Naive thymus-derived CD4-positive, alpha-beta T cell (primary cell): ENCODE data around the gene NAP1L2. TPM values are rescaled to one million over a fixed set of nuclear protein-coding genes. Genes with fewer than 3 reads are reported as not detected.
"Not testable (repeated sequence)": the region's sequence is repeated elsewhere in the genome, so short reads cannot be mapped to it uniquely, and the experiment has no call there.

Experiments used
- ATAC-seq: fragments of 150-1000 bp; cut with Tn5 transposase; 2 replicates; pipeline ENCODE4 v1.10.0; 2021; ENCODE audit warnings: mild to moderate bottlenecking, moderate library complexity
- CTCF ChIA-PET: fragments of 350-600 bp; sonication (Branson Sonifier 250); formaldehyde crosslinking; loops from one replicate; lab custom pipeline; 2021; ENCODE audit warnings: antibody characterized with exemption; lab: Charles Lee
- POLR2A ChIA-PET: fragments of 350-600 bp; sonication (Branson Sonifier 250); formaldehyde crosslinking; loops from one replicate; lab custom pipeline; 2021; ENCODE audit warnings: antibody characterized with exemption, inconsistent platforms; lab: Charles Lee
- DNase-seq, 9 donors: peaks; one replicate each; pipeline versions ENCODE4 v3.0.0 to v3.0.0-alpha.2; 2020 to 2022; ENCODE audit warnings: mixed read lengths in 1 of 9
- H3K27ac ChIP-seq: one replicate; pipeline ENCODE4 v1.7.0; 2013; ENCODE audit warnings: mild to moderate bottlenecking, low read depth, low read length, moderate library complexity
- H3K27me3 ChIP-seq, 2 donors: one replicate each; pipeline ENCODE4 v1.7.0; 2013; ENCODE audit warnings: low read length in 2 of 2, mild to moderate bottlenecking in 2 of 2, moderate library complexity in 2 of 2; ENCODE audit not compliant: control insufficient read depth in 2 of 2, insufficient read depth in 2 of 2
- H3K36me3 ChIP-seq, 3 experiments: 1 replicate in 2 of 3; 2 replicates in 1 of 3; pipeline ENCODE4 v1.7.0; 2013; ENCODE audit warnings: low read length in 3 of 3, mild to moderate bottlenecking in 3 of 3, moderate library complexity in 1 of 3; ENCODE audit not compliant: insufficient read depth in 3 of 3, control insufficient read depth in 2 of 3
- H3K4me1 ChIP-seq, 2 donors: one replicate each; pipeline ENCODE4 v1.7.0; 2013; ENCODE audit warnings: low read length in 2 of 2, mild to moderate bottlenecking in 2 of 2, moderate library complexity in 1 of 2; ENCODE audit not compliant: control insufficient read depth in 2 of 2, insufficient read depth in 2 of 2
- H3K4me3 ChIP-seq: 2 replicates; pipeline ENCODE4 v1.7.0; 2013; ENCODE audit warnings: mild to moderate bottlenecking, low read length
- H3K9me3 ChIP-seq, 3 experiments: 1 replicate in 2 of 3; 2 replicates in 1 of 3; pipeline ENCODE4 v1.7.0; 2013; ENCODE audit warnings: low read length in 3 of 3; ENCODE audit not compliant: control insufficient read depth in 2 of 3
- H3K27ac Mint-ChIP-seq, 9 donors: one replicate each; pipeline ENCODE4 v1.8.0; 2020 to 2022; ENCODE audit warnings: mixed read lengths in 9 of 9, mild to moderate bottlenecking in 8 of 9, moderate library complexity in 5 of 9, inconsistent platforms in 2 of 9
- H3K27me3 Mint-ChIP-seq, 5 donors: one replicate each; pipeline ENCODE4 v1.8.0; 2021 to 2022; ENCODE audit warnings: mixed read lengths in 5 of 5, mild to moderate bottlenecking in 1 of 5
- H3K36me3 Mint-ChIP-seq, 5 donors: one replicate each; pipeline ENCODE4 v1.8.0; 2020 to 2022; ENCODE audit warnings: mixed read lengths in 5 of 5, mild to moderate bottlenecking in 3 of 5, inconsistent platforms in 1 of 5
- H3K4me1 Mint-ChIP-seq, 7 donors: one replicate each; pipeline ENCODE4 v1.8.0; 2020 to 2022; ENCODE audit warnings: mixed read lengths in 7 of 7, mild to moderate bottlenecking in 3 of 7, inconsistent platforms in 1 of 7
- H3K4me3 Mint-ChIP-seq, 10 donors: one replicate each; pipeline ENCODE4 v1.8.0; 2020 to 2022; ENCODE audit warnings: mild to moderate bottlenecking in 10 of 10, mixed read lengths in 10 of 10, moderate library complexity in 6 of 10, inconsistent platforms in 2 of 10
- H3K9me3 Mint-ChIP-seq, 11 donors: one replicate each; pipeline ENCODE4 v1.8.0; 2020 to 2022; ENCODE audit warnings: mixed read lengths in 11 of 11, mild to moderate bottlenecking in 4 of 11, inconsistent platforms in 1 of 11, moderate library complexity in 1 of 11
- intact Hi-C, 2 donors: fragments of 100-400 bp; cut with micrococcal nuclease; formaldehyde crosslinking; loops; one replicate each; pipeline ENCODE4 v1.15.1; 2023
- polyA plus RNA-seq, 2 donors: library from polyadenylated mRNA; unstranded; fragments of 300-500 nt; fragmentation: Illumina TruSeq; gene quantifications; one replicate each; pipeline ENCODE4 v1.2.3, GENCODE V29; 2021
- total RNA-seq, 6 experiments: library from RNA in 5 of 6; stranded (reverse) in 5 of 6; gene quantifications; 1 replicate in 5 of 6; 2 replicates in 1 of 6; pipeline ENCODE4 v1.2.3 and lab custom pipeline; 2021 to 2026

Gene NAP1L2
- total and polyA plus RNA-seq, 7 experiments from 2014 or later: 1.8 to 17.4 (median 2.8) TPM

DNA sequence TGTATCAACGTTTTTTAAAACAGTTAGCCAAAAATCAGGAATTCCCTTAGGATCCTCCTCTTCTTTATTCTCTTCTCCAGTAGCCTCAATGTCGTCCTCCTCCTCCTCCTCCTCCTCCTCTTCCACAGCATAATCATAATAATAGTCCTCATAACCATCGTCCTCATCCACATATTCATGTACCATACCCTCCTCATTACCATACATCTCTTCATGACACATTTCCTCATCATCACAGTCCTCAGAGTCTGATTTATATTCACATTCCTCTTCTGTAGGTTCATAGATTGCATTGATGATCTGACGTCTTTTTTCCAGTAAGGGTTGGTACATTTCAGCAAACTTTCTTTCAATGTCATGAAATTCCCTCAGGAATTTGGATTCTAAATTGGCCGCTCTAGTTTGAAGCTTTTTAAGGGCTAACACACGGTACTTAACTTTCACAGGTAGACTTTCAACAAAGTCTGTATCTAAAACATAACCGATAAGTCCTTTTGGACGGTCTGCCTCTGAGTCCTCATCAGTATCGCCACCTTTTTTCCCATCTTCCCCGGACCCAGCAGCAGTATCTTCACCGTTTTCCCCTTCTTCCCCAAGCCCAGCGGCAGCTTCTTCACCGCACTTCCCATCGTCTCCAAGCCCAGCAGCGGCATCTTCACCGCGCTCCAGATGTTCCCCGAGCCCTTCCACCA is 771 bp downstream of the NAP1L2 start:
- H3K27me3 ChIP-seq: no peaks in the 10 kb centered on the region
- no peaks in the 10 kb centered on the region for H3K4me1 ChIP-seq
- Mint-ChIP-seq H3K36me3 (peaks cover 0 to 9% (median 0%) of the 10 kb centered on the region in 5 donors), H3K4me1 (peaks cover 5 to 26% (median 14%) of the 10 kb centered on the region in 7 donors), H3K27me3 (peaks cover 0 to 11% (median 4%) of the 10 kb centered on the region in 5 donors), H3K4me3 (peak overlapping the region; percentile 87 to 95 (median 90)), H3K27ac (peak overlapping the region; percentile 33 to 94 (median 87)), H3K9me3 (peaks cover 0 to 9% (median 0%) of the 10 kb centered on the region in 11 donors)
- peak overlapping the region; percentile 77 for H3K4me3 ChIP-seq
- H3K36me3 ChIP-seq: no peaks in the 10 kb centered on the region
- H3K9me3 ChIP-seq: no peaks in the 10 kb centered on the region
- DNase-seq (no peak), ATAC-seq (no peak)
- intact Hi-C loops: loop anchor here in 1 of 2 donors (2.0 to 5.0 kb wide), 3 partner anchors 349 to 1401 kb away; partner anchors contain the start of genes CHIC1 and RLIM
- peak overlapping the region; percentile 74 for H3K27ac ChIP-seq
- POLR2A ChIA-PET: interaction anchor here (1.2 kb wide), 1 partner anchor 13 kb away, joined by 3 read pairs; no protein-coding TSS in a partner anchor
- CTCF ChIA-PET: no interaction called here

DNA sequence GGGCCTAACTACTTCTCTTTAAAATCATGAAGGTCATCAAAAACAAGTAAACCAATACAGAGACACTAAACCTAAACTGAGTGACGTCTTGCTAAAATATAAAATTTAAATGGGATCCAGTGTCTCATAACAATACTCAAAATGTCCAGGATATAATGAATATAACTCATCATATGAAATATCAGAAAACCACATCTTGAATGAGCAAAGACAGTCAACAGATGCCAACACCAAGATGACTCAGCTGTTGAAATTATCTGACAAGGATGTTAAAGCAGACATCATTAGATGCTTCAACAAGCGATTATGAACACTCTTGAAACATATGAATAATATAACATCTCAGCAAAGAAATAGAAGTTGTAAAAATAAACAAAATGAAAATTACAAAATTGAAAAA is 8.3 kb downstream of the NAP1L2 start:
- H3K9me3 ChIP-seq: no peaks in the 10 kb centered on the region
- H3K4me1 Mint-ChIP-seq: no peaks in the 10 kb centered on the region
- peaks cover 0 to 23% (median 4%) of the 10 kb centered on the region in 11 donors for H3K9me3 Mint-ChIP-seq
- no peaks in the 10 kb centered on the region for H3K27me3 ChIP-seq
- ATAC-seq (no peak), DNase-seq (no peak)
- no peak overlapping the region for H3K4me3 Mint-ChIP-seq
- intact Hi-C loops: no loop called here
- H3K27me3 Mint-ChIP-seq: no peaks in the 10 kb centered on the region
- H3K27ac ChIP-seq: no peak overlapping the region
- ChIA-PET POLR2A (no interaction called here), CTCF (no interaction called here)
- no peaks in the 10 kb centered on the region for H3K36me3 ChIP-seq
- no peak overlapping the region for H3K4me3 ChIP-seq
- H3K27ac Mint-ChIP-seq: no peak overlapping the region
- no peaks in the 10 kb centered on the region for H3K36me3 Mint-ChIP-seq
- H3K4me1 ChIP-seq: no peaks in the 10 kb centered on the region

DNA sequence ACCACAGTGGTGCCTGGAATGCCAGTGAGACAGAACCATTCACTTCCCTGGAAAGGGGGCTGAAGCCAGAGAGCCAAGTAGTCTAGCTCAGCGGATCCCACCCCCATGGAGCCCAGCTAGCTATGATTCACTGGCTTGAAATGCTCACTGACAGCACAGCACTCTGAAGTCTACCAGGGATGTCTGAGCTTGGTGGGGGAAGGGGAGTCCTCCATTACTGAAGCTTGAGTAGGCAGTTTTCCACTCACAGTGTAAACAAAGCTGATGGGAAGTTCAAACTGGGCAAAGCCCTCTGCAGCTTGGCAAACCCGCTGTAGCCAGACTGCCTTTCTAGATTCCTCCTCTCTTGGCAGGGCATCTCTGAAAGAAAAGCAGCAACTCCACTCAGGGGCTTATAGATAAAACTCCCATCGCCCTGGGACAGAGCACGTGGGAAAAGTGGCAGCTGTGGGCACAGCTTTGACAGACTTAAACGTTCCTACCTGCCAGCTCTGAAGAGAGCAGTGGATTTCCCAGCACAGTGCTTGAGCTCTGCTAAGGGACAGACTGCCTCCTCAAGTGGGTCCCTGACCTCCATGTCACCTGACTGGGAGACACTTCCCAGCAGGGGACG is 32.0 kb downstream of the NAP1L2 start:
- no peaks in the 10 kb centered on the region for H3K4me1 ChIP-seq
- H3K36me3 ChIP-seq: no peaks in the 10 kb centered on the region
- intact Hi-C loops: no loop called here
- ChIA-PET POLR2A (no interaction called here), CTCF (no interaction called here)
- H3K4me1 Mint-ChIP-seq: no peaks in the 10 kb centered on the region
- no peaks in the 10 kb centered on the region for H3K27me3 ChIP-seq
- no peak overlapping the region for H3K27ac Mint-ChIP-seq
- no peak overlapping the region for H3K4me3 ChIP-seq
- H3K36me3 Mint-ChIP-seq: no peaks in the 10 kb centered on the region
- no peak overlapping the region for H3K4me3 Mint-ChIP-seq
- H3K9me3 ChIP-seq: no peaks in the 10 kb centered on the region
- DNase-seq: no peak
- H3K9me3 Mint-ChIP-seq: peaks cover 0 to 14% (median 4%) of the 10 kb centered on the region in 11 donors
- H3K27ac ChIP-seq: no peak overlapping the region
- ATAC-seq: no peak
- peaks cover 0 to 21% (median 7%) of the 10 kb centered on the region in 5 donors for H3K27me3 Mint-ChIP-seq

DNA sequence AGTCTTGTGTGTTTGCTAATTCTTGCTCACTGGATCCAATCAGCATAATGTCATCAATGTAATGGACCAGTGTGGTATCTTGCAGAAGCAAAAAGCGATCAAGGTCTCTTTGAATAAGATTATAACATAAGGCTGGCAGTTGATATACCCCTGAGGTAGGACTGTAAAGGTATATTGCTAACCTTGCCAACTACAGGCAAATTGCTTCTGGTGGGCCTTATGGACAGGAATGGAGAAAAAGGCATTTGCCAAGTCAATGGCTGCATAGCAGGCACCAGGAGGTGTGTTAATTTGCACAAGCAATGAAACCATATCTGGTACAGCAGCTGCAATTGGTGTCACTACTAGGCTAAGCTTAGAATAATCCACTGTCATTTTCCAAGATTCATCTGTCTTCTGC is 45.7 kb downstream of the NAP1L2 start:
- H3K27me3 ChIP-seq, CTCF ChIA-PET, H3K27ac ChIP-seq, H3K36me3 Mint-ChIP-seq, POLR2A ChIA-PET, H3K4me1 ChIP-seq, H3K4me3 Mint-ChIP-seq, H3K4me3 ChIP-seq, H3K36me3 ChIP-seq, H3K27ac Mint-ChIP-seq, H3K9me3 ChIP-seq, ATAC-seq, H3K4me1 Mint-ChIP-seq, H3K27me3 Mint-ChIP-seq, DNase-seq, intact Hi-C loops: not testable (repeated sequence)
- peaks cover 0 to 17% (median 1%) of the 10 kb centered on the region in 11 donors for H3K9me3 Mint-ChIP-seq

Other genes starting within 250 kb of the NAP1L2 start
- not detected for gene PABPC1L2B, start 211.9 kb downstream of the NAP1L2 start, total RNA-seq
- not detected for gene PABPC1L2B, start 211.9 kb downstream of the NAP1L2 start, polyA plus RNA-seq
- gene PABPC1L2A, start 135.3 kb downstream of the NAP1L2 start, total RNA-seq: not detected
- not detected for gene PABPC1L2A, start 135.3 kb downstream of the NAP1L2 start, polyA plus RNA-seq
- not detected for gene CDX4, start 232.2 kb upstream of the NAP1L2 start, total RNA-seq
- gene CDX4, start 232.2 kb upstream of the NAP1L2 start, polyA plus RNA-seq: not detected